Stimulated activated naive CD8-positive, alpha-beta T cell treated with anti-CD3 and anti-CD28 coated beads, Interleukin-15, amount 100 ng/mL, for 72 hours (primary cell): Measurements from ENCODE around the gene JUND.
A peak's percentile ranks its signal among the peaks of the same experiment; 100 is the strongest.

Experiments used
- ATAC-seq: fragments of 150-1000 bp; cut with Tn5 transposase; 2 replicates; pipeline ENCODE4 v1.10.0; 2021; ENCODE audit warnings: mild to moderate bottlenecking, moderate library complexity
- DNase-seq, 2 donors: peaks; one replicate each; pipeline ENCODE4 v3.0.0; 2021 to 2022
- H3K27ac Mint-ChIP-seq, 2 donors: one replicate each; pipeline ENCODE4 v1.8.0; 2022; ENCODE audit warnings: mild to moderate bottlenecking in 2 of 2, mixed read lengths in 2 of 2, moderate library complexity in 2 of 2
- H3K27me3 Mint-ChIP-seq: one replicate; pipeline ENCODE4 v1.8.0; 2022; ENCODE audit warnings: mixed read lengths
- H3K4me1 Mint-ChIP-seq: one replicate; pipeline ENCODE4 v1.8.0; 2022; ENCODE audit warnings: mild to moderate bottlenecking, mixed read lengths
- H3K4me3 Mint-ChIP-seq, 2 donors: one replicate each; pipeline ENCODE4 v1.8.0; 2022; ENCODE audit warnings: mild to moderate bottlenecking in 2 of 2, mixed read lengths in 2 of 2, moderate library complexity in 1 of 2
- H3K9me3 Mint-ChIP-seq, 2 donors: one replicate each; pipeline ENCODE4 v1.8.0; 2022; ENCODE audit warnings: mixed read lengths in 2 of 2

The JUND gene

DNA sequence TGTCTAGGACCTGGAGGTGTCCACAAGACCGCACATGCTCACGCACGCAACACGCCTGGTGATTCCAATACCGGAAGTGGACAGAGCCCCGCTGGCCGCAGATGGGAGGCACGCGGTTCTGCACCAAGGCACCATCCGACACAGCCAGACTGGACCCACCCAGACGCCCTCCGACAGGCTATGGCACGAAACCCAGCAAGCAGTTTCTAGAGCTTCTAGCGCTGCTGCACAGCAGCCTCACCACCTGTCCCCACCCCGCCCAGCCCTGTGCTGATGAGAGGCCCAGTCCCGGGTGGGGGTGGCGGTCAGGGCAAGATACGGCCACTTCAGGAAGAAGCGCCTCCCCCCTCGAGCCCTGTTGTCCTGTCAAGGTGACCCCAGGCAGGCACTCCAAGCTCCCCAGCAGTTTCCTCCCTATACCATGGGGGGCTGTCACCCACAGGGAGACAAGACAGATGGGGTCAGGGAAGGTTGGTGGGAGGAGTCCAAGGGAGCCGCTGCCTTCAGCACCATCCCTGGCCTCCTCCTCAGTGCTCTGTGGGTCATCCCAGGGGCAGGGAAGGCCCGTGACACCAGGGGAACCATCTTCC, 30.2 kb upstream of the JUND start:
- Mint-ChIP-seq H3K27ac (peak overlapping the region in 1 of 2 donors; percentile 27), H3K4me1 (peaks cover 79% of the 10 kb centered on the region), H3K4me3 (no peak overlapping the region), H3K27me3 (no peaks in the 10 kb centered on the region), H3K9me3 (peaks cover 0 to 7% of the 10 kb centered on the region in 2 donors)
- DNase-seq = no peak
- no peak for ATAC-seq

DNA sequence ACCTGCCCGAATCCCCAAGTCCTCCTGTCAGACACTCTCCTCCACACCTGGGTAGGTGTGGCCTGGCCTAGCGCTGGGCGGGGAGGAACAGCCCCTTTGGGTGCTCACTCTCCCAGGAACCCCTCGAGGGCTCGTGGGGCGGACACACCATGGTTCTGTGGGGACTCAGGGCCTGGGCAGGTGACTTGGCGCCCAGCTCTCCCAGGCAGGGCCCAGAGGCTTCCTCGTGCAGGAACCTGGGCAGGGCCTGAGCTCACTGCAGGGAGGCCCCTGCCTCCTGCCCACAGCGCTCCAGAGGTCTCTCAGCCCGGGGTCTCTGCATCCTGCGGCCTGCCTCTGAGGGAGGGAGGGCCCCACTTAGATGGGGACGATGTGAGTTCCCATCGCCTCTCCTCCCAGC, 29.5 kb upstream of the JUND start:
- Mint-ChIP-seq H3K9me3 (peaks cover 0 to 7% of the 10 kb centered on the region in 2 donors), H3K27ac (peak overlapping the region; percentile 27 to 54), H3K4me3 (no peak overlapping the region), H3K27me3 (no peaks in the 10 kb centered on the region), H3K4me1 (peaks cover 79% of the 10 kb centered on the region)
- DNase-seq = no peak
- ATAC-seq = no peak

DNA sequence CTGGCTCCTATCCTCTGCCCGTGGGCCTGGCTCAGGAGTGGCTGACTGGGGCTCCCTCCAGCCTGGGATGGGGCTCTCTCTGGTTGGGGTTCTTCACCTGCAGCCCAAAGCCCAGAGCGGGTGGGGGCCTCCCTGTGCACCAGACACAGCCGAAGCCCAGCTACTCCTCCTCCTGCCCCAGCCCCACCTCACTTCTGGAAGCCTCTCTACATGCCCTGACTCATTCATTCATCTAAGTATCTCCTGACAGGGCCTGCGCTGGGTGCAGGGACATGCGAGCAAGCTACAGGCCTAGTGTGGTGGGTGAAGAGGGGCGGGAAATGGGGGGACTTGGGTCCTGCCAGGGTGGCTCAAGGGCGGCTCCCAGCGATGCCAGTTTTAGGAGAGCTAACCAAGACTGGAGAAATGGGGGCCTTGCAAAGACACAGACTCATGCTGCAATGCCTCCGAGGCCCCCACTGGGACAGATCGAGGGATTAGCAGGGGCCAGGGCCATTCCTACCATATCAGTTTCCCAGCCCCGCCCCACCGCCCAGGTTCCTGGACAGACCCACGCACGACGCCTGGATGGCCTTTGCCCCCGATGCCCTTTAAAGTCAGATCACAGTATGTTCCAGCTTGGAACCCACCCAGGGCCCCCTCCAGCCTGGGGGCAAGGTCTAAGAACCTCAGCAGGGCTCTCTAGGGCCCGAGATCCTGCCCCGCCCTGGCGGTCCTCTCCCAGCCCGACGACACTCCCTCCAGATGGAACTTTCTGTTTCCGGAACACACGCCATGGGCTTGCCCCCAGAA, 28.9 kb upstream of the JUND start:
- peaks cover 79% of the 10 kb centered on the region for H3K4me1 Mint-ChIP-seq
- H3K4me3 Mint-ChIP-seq = peak overlapping the region in 1 of 2 donors; percentile 26
- peak overlapping the region; percentile 54 to 85 for H3K27ac Mint-ChIP-seq
- no peaks in the 10 kb centered on the region for H3K27me3 Mint-ChIP-seq
- DNase-seq = no peak
- H3K9me3 Mint-ChIP-seq = peaks cover 0 to 7% of the 10 kb centered on the region in 2 donors
- ATAC-seq = no peak

DNA sequence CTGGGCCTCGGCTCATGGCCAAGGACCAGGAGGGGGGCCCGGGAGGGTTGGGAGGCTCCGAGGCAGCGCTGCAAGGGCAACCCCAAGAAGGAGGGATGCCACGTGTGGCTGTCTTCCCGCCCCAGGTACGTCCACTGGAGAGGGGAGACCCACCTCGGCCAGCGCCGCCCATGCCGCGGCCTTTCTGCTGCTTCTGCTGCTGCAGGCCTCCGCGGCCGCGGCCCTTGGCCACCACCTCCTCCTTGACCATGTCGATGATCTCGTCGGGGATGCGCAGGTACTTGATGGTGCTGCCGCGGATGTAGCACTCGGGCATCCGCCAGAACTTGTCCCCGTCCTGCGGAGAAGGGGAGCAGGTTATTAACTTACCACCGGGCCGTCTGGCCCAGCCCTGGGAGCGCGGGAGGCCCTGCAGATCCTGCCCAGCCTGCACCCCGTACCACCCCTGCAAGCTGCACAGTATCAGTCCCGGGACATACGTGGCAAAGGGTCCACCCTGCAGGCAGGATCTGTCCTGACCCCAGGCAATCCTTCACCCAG, 28.2 kb upstream of the JUND start:
- DNase-seq (no peak), ATAC-seq (no peak)
- no peaks in the 10 kb centered on the region for H3K27me3 Mint-ChIP-seq
- peaks cover 81% of the 10 kb centered on the region for H3K4me1 Mint-ChIP-seq
- peaks cover 0 to 7% of the 10 kb centered on the region in 2 donors for H3K9me3 Mint-ChIP-seq
- no peak overlapping the region for H3K4me3 Mint-ChIP-seq
- peak overlapping the region in 1 of 2 donors; percentile 19 for H3K27ac Mint-ChIP-seq

DNA sequence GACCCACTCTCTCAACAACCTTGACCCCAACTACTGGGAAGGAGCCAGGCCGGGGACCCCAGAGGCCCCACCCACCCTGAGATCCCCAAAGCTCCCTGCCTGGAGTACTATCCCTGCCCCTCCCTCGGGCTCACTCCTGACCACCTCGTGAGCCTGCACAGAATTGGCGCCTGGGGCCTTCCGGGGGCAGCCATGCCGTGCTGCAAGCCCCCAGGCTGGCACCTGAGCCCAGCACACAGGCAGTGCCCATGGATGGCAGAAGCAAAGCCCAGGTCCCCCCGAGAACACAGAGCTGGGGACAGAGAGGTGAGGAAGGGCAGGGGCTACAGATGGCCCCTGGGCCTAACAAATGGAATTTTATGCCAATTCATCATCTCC, 27.5 kb upstream of the JUND start:
- Mint-ChIP-seq H3K27ac (peak overlapping the region; percentile 80), H3K4me1 (peaks cover 83% of the 10 kb centered on the region), H3K9me3 (peaks cover 0 to 7% of the 10 kb centered on the region in 2 donors), H3K4me3 (no peak overlapping the region), H3K27me3 (no peaks in the 10 kb centered on the region)
- ATAC-seq (no peak), DNase-seq (no peak)

DNA sequence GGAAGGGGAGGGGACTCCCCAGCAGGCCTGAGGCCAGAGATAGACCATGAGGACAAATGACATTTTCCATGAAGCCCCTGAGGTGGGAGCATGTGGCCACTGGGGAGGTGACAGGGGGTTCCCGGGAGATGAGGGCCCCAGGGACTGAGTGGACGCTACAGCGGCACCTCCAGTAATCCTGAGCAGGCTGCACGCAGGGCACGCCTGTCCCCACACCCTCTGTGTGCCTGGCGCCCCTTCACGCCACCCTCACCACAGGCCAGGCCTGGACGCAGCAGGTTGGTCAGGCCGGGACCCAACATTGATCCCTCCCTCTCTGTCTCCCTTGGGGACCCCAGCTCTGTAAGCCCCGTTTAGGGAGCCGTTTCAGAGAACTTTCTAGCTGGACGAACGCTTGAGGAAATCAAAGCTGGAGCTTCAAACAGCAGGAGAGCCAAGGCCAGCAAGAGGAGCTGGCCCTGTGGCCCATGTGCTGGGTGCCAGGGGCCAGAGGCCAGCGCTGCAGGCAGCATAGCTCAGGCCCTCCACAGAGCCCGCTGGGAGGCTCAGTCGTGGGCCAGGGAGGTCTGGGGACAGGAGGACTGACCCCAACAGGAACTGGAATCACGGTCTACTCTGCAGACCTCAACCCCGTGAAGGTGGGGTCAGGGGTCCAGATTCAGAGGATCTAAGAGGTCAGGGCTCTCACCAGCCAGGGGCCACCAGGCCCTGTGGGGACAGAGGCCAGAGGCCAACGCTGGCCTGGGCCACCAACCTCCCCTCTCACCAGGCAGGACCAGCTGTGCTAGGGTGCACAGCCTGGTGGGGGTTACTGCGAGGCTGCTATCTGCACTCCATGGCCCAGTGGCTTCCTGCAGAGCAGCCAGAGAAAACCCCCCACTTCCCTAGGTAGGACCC, 26.9 kb upstream of the JUND start:
- Mint-ChIP-seq H3K27ac (peak overlapping the region in 1 of 2 donors; percentile 61), H3K4me3 (no peak overlapping the region), H3K9me3 (peaks cover 0 to 7% of the 10 kb centered on the region in 2 donors), H3K27me3 (no peaks in the 10 kb centered on the region), H3K4me1 (peaks cover 86% of the 10 kb centered on the region)
- ATAC-seq = no peak
- no peak for DNase-seq

DNA sequence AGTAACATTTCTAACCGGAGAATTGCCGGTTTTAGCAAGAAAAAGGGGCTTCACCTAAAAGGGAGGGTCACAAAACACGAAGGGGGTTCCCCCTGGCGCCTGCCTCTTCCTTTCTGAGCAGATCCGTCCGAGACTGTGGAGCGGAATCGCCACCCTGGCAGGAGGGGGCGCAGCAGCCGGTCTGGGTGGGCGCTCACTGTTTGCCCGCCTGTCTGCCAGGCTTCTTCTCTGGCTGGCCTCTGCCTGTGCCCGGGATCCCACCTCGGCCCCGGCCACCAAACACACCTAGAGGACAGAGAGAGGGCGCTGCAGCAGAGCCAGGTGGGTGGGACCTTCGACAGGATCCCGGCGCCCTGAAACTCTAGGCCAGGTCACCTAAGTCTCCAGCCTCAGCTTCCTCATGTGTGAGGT, 25.9 kb upstream of the JUND start:
- Mint-ChIP-seq H3K9me3 (peaks cover 0 to 7% of the 10 kb centered on the region in 2 donors), H3K4me1 (peaks cover 81% of the 10 kb centered on the region), H3K4me3 (peak overlapping the region; percentile 85 to 92), H3K27ac (peak overlapping the region; percentile 89 to 90), H3K27me3 (no peaks in the 10 kb centered on the region)
- DNase-seq (peak in 1 of 2 donors; percentile 69), ATAC-seq (peak; percentile 14)

DNA sequence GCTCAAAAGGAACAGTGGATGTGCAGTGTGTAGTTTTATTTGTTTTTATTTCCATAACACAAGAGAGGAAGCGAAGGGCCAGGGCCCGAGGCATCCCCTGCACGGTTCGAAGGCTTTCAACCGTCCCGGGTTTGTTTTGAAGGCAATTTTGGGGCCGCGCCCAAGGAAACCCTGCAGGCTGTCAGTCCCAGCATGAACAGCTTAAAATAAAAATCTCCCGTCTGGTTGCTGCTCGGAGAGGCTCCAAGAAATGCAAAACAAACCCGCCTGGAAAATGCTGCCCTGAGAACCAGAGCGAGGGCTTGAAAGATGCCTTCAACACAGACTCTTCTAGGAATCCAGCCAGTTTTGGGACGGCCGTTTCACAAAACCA, 25.5 kb upstream of the JUND start:
- ATAC-seq = no peak
- peaks cover 0 to 7% of the 10 kb centered on the region in 2 donors for H3K9me3 Mint-ChIP-seq
- H3K4me3 Mint-ChIP-seq = peak overlapping the region; percentile 85 to 92
- peak overlapping the region; percentile 89 to 90 for H3K27ac Mint-ChIP-seq
- no peaks in the 10 kb centered on the region for H3K27me3 Mint-ChIP-seq
- peaks cover 80% of the 10 kb centered on the region for H3K4me1 Mint-ChIP-seq
- DNase-seq = no peak

DNA sequence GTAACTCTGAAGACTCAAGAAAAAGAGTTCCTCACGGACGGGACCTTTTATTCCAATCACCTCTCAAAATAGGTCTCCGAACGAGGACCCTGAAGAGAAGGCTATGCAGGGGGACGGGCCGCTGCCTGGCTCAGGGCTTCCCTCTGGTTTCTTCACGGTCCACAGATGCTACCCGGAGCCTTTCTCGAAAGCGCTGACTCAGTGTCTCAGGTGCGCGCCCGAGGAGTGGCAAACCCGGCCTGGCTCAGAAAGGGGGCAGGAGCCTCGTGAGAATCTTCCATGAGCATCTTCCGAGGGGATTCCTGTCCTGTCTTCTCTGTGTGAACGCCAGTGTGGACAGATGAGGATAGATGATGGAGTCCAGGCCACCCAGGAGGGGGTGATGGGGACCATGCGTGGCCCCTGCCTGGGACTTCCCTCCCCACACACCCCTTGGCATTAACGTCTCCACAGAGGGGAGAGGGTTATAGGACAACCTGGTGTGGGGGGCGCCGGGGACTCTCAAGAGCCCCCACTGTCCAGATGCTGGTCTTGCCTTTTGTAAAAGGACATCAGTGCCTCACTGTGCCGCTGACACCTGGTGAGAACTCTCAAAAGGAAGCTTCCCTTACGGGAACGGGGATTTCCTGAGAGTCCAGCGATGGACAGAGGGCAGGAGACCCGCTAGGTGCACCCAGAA, 24.9 kb upstream of the JUND start:
- Mint-ChIP-seq H3K27ac (peak overlapping the region; percentile 83 to 87), H3K9me3 (peaks cover 0 to 7% of the 10 kb centered on the region in 2 donors), H3K4me1 (peaks cover 80% of the 10 kb centered on the region), H3K27me3 (no peaks in the 10 kb centered on the region), H3K4me3 (peak overlapping the region; percentile 85 to 92)
- ATAC-seq (no peak), DNase-seq (no peak)

DNA sequence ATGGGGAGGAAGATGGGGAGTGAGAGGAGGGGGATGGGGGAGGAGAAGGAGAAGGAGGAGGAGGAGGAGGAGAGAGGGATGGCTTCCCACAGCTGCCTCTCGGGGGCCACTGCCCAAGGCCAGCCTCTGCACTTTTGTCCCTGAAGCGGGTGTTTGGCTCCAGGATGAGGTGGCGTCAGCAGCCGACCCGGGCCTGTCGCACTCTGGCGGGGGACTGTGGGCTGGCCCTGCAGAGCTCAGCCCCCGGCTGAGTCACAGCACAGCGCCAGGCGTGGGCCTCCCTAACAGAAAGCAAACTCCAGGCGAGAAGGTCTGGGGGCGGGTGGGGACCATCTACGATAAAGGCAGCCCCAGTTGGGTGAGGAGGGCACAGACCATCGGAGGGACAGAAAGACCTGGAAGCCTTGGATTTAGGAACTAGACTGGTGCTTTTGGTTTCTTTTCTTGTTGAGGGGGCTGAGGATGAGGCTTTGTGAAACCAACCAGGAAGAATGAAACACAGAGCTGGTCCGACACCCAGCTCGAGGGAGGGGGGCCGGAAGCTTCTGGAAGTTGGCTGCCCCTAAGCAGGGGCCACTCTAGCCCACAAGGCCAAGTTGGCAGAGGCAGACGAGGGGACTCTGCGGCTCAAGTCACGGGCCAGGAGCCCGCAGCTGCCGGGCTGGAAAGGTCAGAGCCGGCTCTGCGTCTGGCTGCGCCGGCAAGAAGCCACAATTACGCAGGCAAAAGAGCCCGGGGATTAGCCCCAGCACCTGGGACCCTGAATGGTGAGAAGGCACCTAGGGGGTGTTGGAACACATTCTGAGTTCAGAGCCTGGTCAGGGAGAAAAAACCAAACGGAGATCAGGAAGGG, 23.3 kb upstream of the JUND start:
- Mint-ChIP-seq H3K27me3 (no peaks in the 10 kb centered on the region), H3K9me3 (peaks cover 0 to 7% of the 10 kb centered on the region in 2 donors), H3K4me1 (peaks cover 64% of the 10 kb centered on the region), H3K27ac (peak overlapping the region; percentile 92 to 96), H3K4me3 (peak overlapping the region; percentile 85 to 92)
- ATAC-seq = peak; percentile 84
- peak; percentile 86 to 91 for DNase-seq

DNA sequence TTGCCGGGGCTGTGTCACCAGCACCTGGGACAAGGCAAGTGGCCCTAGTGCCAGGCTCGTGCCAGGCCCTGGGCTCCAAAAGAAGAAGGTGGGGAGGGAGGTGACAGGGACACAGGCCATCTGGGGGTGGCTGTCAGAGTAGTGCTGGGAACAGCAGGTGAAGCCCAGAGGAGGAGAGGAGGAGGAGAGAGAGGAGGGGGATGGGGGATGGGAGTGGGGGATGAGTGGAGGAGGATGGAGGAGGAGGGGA, 22.7 kb upstream of the JUND start:
- peak overlapping the region; percentile 85 to 92 for H3K4me3 Mint-ChIP-seq
- peaks cover 0 to 7% of the 10 kb centered on the region in 2 donors for H3K9me3 Mint-ChIP-seq
- H3K4me1 Mint-ChIP-seq = peaks cover 65% of the 10 kb centered on the region
- H3K27ac Mint-ChIP-seq = peak overlapping the region; percentile 92 to 96
- ATAC-seq (no peak), DNase-seq (no peak)
- no peaks in the 10 kb centered on the region for H3K27me3 Mint-ChIP-seq

DNA sequence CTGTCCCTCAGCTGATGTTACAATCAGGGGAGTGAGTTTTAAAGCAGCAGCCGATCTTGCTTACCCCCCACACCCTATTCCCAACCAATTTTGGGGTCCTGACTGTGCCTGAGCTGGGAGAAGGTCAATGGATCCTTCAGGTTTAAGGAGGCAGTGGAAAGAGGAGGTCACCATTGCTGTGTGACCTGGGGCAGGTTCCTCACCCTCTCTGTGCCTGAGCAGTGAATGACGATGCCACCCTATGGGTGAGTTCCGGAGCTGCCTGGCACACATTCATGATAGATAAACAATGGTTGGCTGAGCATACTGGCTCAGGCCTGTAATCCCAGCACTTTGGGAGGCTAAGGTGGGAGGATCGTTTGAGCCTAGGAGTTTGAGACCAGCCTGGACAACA, 20.3 kb upstream of the JUND start:
- H3K27me3 Mint-ChIP-seq = no peaks in the 10 kb centered on the region
- H3K27ac Mint-ChIP-seq = peak overlapping the region; percentile 13 to 76
- peaks cover 62% of the 10 kb centered on the region for H3K4me1 Mint-ChIP-seq
- no peak for DNase-seq
- H3K9me3 Mint-ChIP-seq = no peaks in the 10 kb centered on the region
- H3K4me3 Mint-ChIP-seq = peak overlapping the region; percentile 12 to 29
- no peak for ATAC-seq

DNA sequence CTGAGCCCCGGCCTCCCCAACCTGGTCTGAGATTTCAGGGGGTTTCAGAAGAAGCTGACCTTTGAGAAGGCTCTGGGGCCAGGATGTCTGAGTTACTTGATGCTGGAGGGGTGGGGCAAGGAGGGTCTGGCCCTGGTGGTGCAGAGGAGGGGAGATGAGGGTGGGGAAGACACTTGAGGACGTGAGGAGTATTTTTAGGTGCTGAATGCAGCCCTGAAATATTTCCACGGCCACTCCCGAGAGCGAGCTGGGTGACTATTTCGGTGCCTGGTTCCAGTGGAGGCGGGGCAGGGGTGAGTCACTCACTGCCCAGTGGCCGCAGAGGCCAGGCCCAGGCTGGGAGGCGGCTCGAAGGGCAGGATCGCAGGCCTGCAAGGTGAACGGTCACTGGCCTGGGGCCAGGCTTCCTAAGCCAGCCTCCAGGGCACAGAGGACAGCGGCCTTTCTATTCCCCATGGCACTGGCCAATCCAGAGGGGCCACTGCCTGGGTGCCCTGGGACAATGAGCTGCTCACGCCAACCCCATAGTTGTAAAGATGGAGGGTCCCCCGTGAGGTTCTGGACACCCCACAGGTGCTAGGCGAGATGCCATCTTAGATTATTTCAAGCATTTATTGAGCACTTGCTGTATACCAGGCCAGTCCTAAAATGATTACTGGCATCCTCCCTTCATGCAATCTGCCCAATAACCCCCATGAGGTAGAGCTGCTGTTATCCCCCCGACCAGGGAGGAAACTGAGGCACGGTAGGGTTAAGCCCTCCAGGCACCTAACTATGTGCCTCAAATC, 19.7 kb upstream of the JUND start:
- H3K27me3 Mint-ChIP-seq = no peaks in the 10 kb centered on the region
- no peak overlapping the region for H3K4me3 Mint-ChIP-seq
- peaks cover 62% of the 10 kb centered on the region for H3K4me1 Mint-ChIP-seq
- no peak overlapping the region for H3K27ac Mint-ChIP-seq
- peaks cover 0 to 4% of the 10 kb centered on the region in 2 donors for H3K9me3 Mint-ChIP-seq
- DNase-seq (no peak), ATAC-seq (no peak)

DNA sequence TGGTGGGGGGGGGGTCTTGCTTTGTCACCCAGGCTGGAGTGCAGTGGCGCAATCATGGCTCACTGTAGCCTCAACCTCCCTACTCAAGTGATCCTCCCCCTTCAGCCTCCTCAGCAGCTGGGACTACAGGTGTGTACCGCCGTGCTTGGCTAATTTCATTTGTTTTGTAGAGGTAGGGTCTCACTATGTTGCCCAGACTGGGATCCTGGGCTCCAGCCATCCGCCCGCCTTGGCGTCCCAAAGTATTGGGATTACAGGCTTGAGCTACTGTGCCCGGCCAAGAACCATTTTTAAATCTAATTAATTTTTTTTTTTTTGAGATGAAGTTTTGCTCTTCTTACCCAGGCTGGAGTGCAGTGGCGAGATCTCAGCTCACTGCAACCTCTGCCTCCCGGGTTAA, 18.2 kb upstream of the JUND start:
- no peaks in the 10 kb centered on the region for H3K27me3 Mint-ChIP-seq
- ATAC-seq = no peak
- no peak overlapping the region for H3K27ac Mint-ChIP-seq
- H3K9me3 Mint-ChIP-seq = peaks cover 0 to 17% of the 10 kb centered on the region in 2 donors
- H3K4me1 Mint-ChIP-seq = peaks cover 61% of the 10 kb centered on the region
- DNase-seq = no peak
- H3K4me3 Mint-ChIP-seq = no peak overlapping the region
